Stomach (tissue), 4 donors: ENCODE data around the gene CYP4F2.

ENCODE experiments used
- CTCF ChIP-seq, 7 experiments: fragments of 450-650 bp in 4 of 7; fragments of 200-600 bp in 3 of 7; sonication (generic) in 3 of 7; IDR thresholded peaks; one replicate each; pipeline ENCODE4 v1.5.1; 2016 to 2019; ENCODE audit warnings: antibody characterized with exemption in 7 of 7, control low read depth in 2 of 7, mild to moderate bottlenecking in 1 of 7
- EP300 ChIP-seq: sonication (generic); formaldehyde crosslinking; IDR thresholded peaks from one replicate; pipeline ENCODE4 v1.6.1; 2017; ENCODE audit warnings: antibody characterized with exemption
- POLR2A ChIP-seq, 4 donors: fragments of 450-650 bp; IDR thresholded peaks; one replicate each; pipeline ENCODE4 v1.6.1; 2016; ENCODE audit warnings: antibody characterized with exemption in 4 of 4, control low read depth in 2 of 4, mild to moderate bottlenecking in 1 of 4, moderate library complexity in 1 of 4
- POLR2AphosphoS5 ChIP-seq, 3 donors: sonication (generic); formaldehyde crosslinking; IDR thresholded peaks; one replicate each; pipeline ENCODE4 v1.6.1; 2016; ENCODE audit warnings: antibody characterized with exemption in 3 of 3

- TF ChIP-seq POLR2A (IDR thresholded peaks at IDR 0.05) (no peak), CTCF (IDR thresholded peaks at IDR 0.05) (no peak), POLR2AphosphoS5 (IDR thresholded peaks at IDR 0.05) (no peak), EP300 (no peak)
These were observed 47.5 kb downstream of the CYP4F2 start for GRCh38 chr19:15850385-15850784.
